ENCODE data around the gene PLPP1.

The PLPP1 gene

DNA sequence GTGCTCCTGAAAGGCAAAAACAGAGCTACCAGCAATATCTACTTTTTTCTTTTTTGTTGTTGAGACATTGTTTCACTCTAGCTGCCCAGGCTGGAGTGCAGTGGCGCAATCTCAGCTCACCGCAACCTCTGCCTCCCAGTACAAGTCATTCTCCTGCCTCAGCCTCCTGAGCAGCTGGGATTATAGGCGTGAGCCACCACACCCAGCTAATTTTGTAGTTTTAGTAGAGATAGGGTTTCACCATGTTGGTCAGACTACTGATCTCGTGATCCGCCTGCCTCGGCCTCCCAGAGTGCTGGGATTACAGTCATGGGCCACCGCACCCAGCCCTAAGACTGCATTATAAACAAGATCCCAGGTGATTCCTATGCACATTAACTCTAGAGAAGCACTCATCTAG is 17.0 kb downstream of the PLPP1 start:
- Histone ChIP-seq H3K4me1 (ENCODE audit: low read length) (no peaks in the 10 kb centered on the region), H3K4me2 (ENCODE audit: low read length) (no peak overlapping the region), H3K36me3 (replicated peaks; ENCODE audit: low read depth, low read length) (no peaks in the 10 kb centered on the region), H3K27me3 (ENCODE audit: low read depth, low read length) (no peaks in the 10 kb centered on the region), H3K9me3 (ENCODE audit: insufficient read depth, low read length) (no peaks in the 10 kb centered on the region), H3K9ac (ENCODE audit: low read length) (no peak overlapping the region), H2AFZ (ENCODE audit: low read depth, low read length) (no peak overlapping the region), H4K20me1 (ENCODE audit: insufficient read depth, low read length) (no peaks in the 10 kb centered on the region), H3K4me3 (ENCODE audit: low read length) (no peak overlapping the region), H3K27ac (ENCODE audit: low read length) (no peak overlapping the region), H3K79me2 (ENCODE audit: low read length) (no peaks in the 10 kb centered on the region)
- TF ChIP-seq, protein P1, sequence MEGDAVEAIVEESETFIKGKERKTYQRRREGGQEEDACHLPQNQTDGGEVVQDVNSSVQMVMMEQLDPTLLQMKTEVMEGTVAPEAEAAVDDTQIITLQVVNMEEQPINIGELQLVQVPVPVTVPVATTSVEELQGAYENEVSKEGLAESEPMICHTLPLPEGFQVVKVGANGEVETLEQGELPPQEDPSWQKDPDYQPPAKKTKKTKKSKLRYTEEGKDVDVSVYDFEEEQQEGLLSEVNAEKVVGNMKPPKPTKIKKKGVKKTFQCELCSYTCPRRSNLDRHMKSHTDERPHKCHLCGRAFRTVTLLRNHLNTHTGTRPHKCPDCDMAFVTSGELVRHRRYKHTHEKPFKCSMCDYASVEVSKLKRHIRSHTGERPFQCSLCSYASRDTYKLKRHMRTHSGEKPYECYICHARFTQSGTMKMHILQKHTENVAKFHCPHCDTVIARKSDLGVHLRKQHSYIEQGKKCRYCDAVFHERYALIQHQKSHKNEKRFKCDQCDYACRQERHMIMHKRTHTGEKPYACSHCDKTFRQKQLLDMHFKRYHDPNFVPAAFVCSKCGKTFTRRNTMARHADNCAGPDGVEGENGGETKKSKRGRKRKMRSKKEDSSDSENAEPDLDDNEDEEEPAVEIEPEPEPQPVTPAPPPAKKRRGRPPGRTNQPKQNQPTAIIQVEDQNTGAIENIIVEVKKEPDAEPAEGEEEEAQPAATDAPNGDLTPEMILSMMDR (IDR thresholded peaks at IDR 0.05; ENCODE audit: low read depth, low read length) = no peak
- TF ChIP-seq EZH2phosphoT487 (IDR thresholded peaks at IDR 0.05; ENCODE audit: low read depth) = no peak

DNA sequence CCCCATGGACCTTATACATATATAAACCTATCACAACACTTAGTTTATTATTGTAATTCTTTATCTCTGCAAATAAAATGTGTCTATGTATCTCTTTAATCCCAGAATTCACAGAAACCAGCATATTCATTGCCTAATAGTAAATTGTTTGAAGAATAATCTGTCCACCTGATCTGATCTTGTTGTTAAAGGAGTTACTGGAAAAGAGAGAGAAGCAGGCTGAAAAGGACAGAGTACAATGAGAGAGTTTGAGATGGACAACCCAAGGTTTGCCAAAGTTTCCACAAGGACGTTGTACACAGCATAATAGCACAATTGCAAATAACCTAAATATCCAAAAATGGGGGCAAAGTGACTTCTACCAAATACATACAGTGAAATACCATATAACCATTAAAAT is 23.8 kb downstream of the PLPP1 start:
- no peaks in the 10 kb centered on the region for H3K79me2 ChIP-seq (ENCODE audit: low read length)
- H3K4me3 ChIP-seq (ENCODE audit: low read length) = no peak overlapping the region
- no peak for TF ChIP-seq EZH2phosphoT487 (IDR thresholded peaks at IDR 0.05; ENCODE audit: low read depth)
- TF ChIP-seq, protein P1 (IDR thresholded peaks at IDR 0.05; ENCODE audit: low read depth, low read length) = no peak
- H3K9me3 ChIP-seq (ENCODE audit: insufficient read depth, low read length) = no peaks in the 10 kb centered on the region
- H3K36me3 ChIP-seq (replicated peaks; ENCODE audit: low read depth, low read length) = no peaks in the 10 kb centered on the region
- no peaks in the 10 kb centered on the region for H3K27me3 ChIP-seq (ENCODE audit: low read depth, low read length)
- H2AFZ ChIP-seq (ENCODE audit: low read depth, low read length) = no peak overlapping the region
- H3K4me2 ChIP-seq (ENCODE audit: low read length) = no peak overlapping the region
- no peaks in the 10 kb centered on the region for H4K20me1 ChIP-seq (ENCODE audit: insufficient read depth, low read length)
- no peak overlapping the region for H3K27ac ChIP-seq (ENCODE audit: low read length)
- no peaks in the 10 kb centered on the region for H3K4me1 ChIP-seq (ENCODE audit: low read length)
- H3K9ac ChIP-seq (ENCODE audit: low read length) = no peak overlapping the region

DNA sequence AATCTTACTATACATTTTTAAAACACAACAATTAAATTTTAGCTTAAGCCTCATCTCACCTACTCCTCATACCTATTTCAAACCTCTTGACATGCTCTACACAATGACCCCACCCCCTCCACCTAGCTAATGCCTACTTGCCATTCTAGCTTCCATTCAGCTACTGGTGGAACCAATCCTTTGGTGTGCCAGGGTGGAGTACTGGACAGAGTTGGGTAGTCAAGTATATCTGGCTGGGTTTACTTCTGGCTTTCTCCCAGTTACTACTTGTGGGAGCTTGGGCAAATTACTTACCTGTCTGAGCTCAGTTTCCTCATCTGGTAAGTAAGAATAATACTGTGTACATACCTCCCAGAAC is 24.3 kb downstream of the PLPP1 start:
- Histone ChIP-seq H3K4me1 (ENCODE audit: low read length) (no peaks in the 10 kb centered on the region), H3K79me2 (ENCODE audit: low read length) (no peaks in the 10 kb centered on the region), H2AFZ (ENCODE audit: low read depth, low read length) (no peak overlapping the region), H3K9ac (ENCODE audit: low read length) (no peak overlapping the region), H3K27ac (ENCODE audit: low read length) (no peak overlapping the region), H4K20me1 (ENCODE audit: insufficient read depth, low read length) (no peaks in the 10 kb centered on the region), H3K27me3 (ENCODE audit: low read depth, low read length) (no peaks in the 10 kb centered on the region), H3K36me3 (replicated peaks; ENCODE audit: low read depth, low read length) (no peaks in the 10 kb centered on the region), H3K4me3 (ENCODE audit: low read length) (no peak overlapping the region), H3K4me2 (ENCODE audit: low read length) (no peak overlapping the region), H3K9me3 (ENCODE audit: insufficient read depth, low read length) (no peaks in the 10 kb centered on the region)
- TF ChIP-seq, protein P1 (IDR thresholded peaks at IDR 0.05; ENCODE audit: low read depth, low read length) = no peak
- TF ChIP-seq EZH2phosphoT487 (IDR thresholded peaks at IDR 0.05; ENCODE audit: low read depth) = no peak

DNA sequence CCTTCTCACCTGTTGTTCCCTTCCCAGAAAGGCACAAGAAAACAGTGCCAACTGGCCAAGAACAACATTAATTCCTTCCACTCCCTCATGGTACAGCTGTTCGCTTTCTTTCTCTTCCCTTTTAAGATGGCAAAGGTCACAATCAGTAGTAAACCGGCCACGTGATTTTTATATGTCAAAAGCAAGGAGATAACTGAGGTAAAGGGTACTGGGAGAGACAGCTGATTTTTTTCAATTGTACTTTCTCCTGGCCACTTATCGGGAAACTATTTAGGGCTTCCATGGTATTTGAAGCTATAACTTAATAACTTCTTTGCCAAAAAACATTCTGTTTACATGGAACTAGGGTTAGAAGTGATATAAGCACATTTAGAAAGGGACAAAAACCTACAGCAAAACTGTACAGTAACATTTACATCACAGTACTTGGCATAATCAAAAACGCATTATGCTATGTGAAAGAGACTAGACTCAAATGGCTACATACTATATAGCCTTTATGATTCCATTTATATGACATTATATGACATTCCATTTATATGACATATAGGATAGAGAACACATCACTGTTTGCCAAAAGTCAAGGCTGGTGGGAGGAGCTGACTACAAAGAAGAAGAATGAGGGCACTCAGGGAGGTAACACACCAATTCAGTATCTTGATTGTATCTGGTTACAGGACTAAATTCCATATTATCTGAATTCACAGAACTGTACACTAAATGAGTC is 24.8 kb downstream of the PLPP1 start:
- TF ChIP-seq EZH2phosphoT487 (IDR thresholded peaks at IDR 0.05; ENCODE audit: low read depth) = no peak
- TF ChIP-seq, protein P1 (IDR thresholded peaks at IDR 0.05; ENCODE audit: low read depth, low read length) = no peak
- no peaks in the 10 kb centered on the region for H4K20me1 ChIP-seq (ENCODE audit: insufficient read depth, low read length)
- H3K27me3 ChIP-seq (ENCODE audit: low read depth, low read length) = no peaks in the 10 kb centered on the region
- no peaks in the 10 kb centered on the region for H3K36me3 ChIP-seq (replicated peaks; ENCODE audit: low read depth, low read length)
- H3K4me2 ChIP-seq (ENCODE audit: low read length) = no peak overlapping the region
- H3K79me2 ChIP-seq (ENCODE audit: low read length) = no peaks in the 10 kb centered on the region
- no peaks in the 10 kb centered on the region for H3K4me1 ChIP-seq (ENCODE audit: low read length)
- no peaks in the 10 kb centered on the region for H3K9me3 ChIP-seq (ENCODE audit: insufficient read depth, low read length)
- no peak overlapping the region for H3K27ac ChIP-seq (ENCODE audit: low read length)
- H2AFZ ChIP-seq (ENCODE audit: low read depth, low read length) = no peak overlapping the region
- no peak overlapping the region for H3K9ac ChIP-seq (ENCODE audit: low read length)
- no peak overlapping the region for H3K4me3 ChIP-seq (ENCODE audit: low read length)

All from OCI-LY3 (cell line).